ENCODE results near the gene LRRC1. TPM values are rescaled to one million over a fixed set of nuclear protein-coding genes. Genes with fewer than 3 reads are reported as not detected.

LRRC1 gene
- total and polyA plus RNA-seq, 2 experiments from 2014 or later = 9.1 to 11.4 TPM

DNA sequence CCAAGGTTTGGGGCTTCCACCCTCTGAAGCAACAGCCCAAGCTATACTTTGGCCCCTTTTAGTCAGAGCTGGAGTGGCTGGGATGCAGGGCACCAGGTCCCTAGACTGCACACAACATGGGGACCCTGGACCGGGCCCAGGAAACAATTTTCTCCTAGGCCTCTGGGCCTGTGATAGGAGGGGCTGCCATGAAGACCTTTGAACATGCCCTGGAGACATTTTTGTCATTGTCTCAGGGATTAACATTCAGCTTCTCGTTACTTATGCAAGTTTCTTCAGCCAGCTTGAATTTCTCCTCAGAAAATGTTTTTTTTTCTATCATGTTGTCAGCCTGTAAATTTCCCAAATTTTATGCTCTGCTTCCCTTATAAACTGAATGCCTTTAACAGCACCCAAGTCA is 82.3 kb downstream of the LRRC1 start:
- H3K4me1 ChIP-seq (ENCODE audit: low read depth) = no peaks in the 10 kb centered on the region
- H3K27me3 ChIP-seq = no peaks in the 10 kb centered on the region
- TF ChIP-seq CTCF (IDR thresholded peaks at IDR 0.05; ENCODE audit: low read depth, low read length) = no peak
- DNase-seq (ENCODE audit: low read depth in 1 of 2, low spot score in 1 of 2) = no peak
- no peaks in the 10 kb centered on the region for H3K36me3 ChIP-seq
- H3K4me3 ChIP-seq = no peak overlapping the region
- H3K27ac ChIP-seq = no peak overlapping the region
- H3K9me3 ChIP-seq (ENCODE audit: low read depth) = no peaks in the 10 kb centered on the region

DNA sequence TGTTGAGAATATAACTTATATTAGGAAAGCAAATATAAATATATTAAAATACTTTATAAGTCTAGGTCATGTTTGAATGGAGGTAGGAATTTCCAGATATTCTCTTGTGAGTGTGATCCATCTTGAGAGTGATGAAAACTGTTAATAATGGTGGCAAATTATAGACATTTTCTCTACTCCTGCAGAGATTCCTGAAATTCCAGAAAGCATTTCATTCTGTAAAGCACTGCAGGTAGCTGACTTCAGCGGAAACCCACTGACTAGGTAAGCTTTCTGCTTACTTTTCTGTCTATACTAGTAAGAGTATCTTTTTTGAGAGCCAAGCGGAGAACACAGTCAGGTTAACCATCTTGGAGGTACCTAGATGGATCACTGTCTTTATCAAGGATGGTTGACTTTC is 84.0 kb downstream of the LRRC1 start:
- H3K9me3 ChIP-seq (ENCODE audit: low read depth) = no peaks in the 10 kb centered on the region
- H3K36me3 ChIP-seq = no peaks in the 10 kb centered on the region
- H3K27ac ChIP-seq = no peak overlapping the region
- no peaks in the 10 kb centered on the region for H3K27me3 ChIP-seq
- no peak for TF ChIP-seq CTCF (IDR thresholded peaks at IDR 0.05; ENCODE audit: low read depth, low read length)
- H3K4me3 ChIP-seq = no peak overlapping the region
- no peaks in the 10 kb centered on the region for H3K4me1 ChIP-seq (ENCODE audit: low read depth)
- no peak for DNase-seq (ENCODE audit: low read depth in 1 of 2, low spot score in 1 of 2)

DNA sequence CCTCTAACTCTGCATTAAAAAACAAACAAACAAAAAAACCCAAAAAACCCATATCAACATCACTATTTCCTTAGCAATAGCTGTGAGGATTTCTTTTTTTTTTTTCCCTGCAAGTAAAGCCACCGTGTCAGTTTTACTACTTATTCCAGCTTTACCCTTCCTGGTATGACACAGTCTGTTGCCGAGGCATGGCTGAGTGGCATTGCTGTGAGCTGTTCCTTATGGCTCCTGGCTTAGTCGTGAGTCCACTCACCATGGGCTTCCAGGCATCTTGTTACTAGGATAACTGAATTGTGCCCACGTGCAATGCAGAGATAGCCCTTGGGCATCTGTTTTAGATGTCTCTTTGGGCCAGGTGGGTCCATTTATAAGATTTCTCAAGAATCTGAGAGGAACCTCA is 84.8 kb downstream of the LRRC1 start:
- no peak for DNase-seq (ENCODE audit: low read depth in 1 of 2, low spot score in 1 of 2)
- TF ChIP-seq CTCF (IDR thresholded peaks at IDR 0.05; ENCODE audit: low read depth, low read length) = no peak
- Histone ChIP-seq H3K36me3 (no peaks in the 10 kb centered on the region), H3K27ac (no peak overlapping the region), H3K9me3 (ENCODE audit: low read depth) (no peaks in the 10 kb centered on the region), H3K4me1 (ENCODE audit: low read depth) (no peaks in the 10 kb centered on the region), H3K4me3 (no peak overlapping the region), H3K27me3 (no peaks in the 10 kb centered on the region)

GRCh38 chr6:53887316-53887715 is 92.5 kb downstream of the LRRC1 start:
- Histone ChIP-seq H3K4me1 (ENCODE audit: low read depth) (no peaks in the 10 kb centered on the region), H3K9me3 (ENCODE audit: low read depth) (no peaks in the 10 kb centered on the region)
- no peak for TF ChIP-seq CTCF (IDR thresholded peaks at IDR 0.05; ENCODE audit: low read depth, low read length)

DNA sequence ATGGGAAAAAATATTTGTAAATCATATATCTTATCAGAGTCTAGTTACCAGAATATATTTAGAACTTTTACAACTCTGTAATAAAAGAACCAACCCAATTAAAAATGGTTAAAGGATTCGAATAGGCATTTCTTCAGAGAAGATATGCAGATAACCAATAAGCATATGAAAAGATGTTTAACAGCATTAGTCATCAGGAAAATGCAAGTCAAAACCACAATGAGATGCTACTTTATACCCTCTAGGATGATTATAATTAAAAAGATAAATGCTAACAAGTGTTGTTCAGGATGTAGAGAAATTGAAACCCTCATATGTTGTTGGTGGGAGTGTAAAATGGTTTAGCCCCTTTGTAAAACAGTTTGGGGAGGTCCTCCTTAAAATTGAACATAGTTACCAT is 94.1 kb downstream of the LRRC1 start:
- Histone ChIP-seq H3K27me3 (no peaks in the 10 kb centered on the region), H3K27ac (no peak overlapping the region), H3K4me1 (ENCODE audit: low read depth) (no peaks in the 10 kb centered on the region), H3K36me3 (no peaks in the 10 kb centered on the region), H3K4me3 (no peak overlapping the region), H3K9me3 (ENCODE audit: low read depth) (no peaks in the 10 kb centered on the region)
- no peak for DNase-seq (ENCODE audit: low read depth in 1 of 2, low spot score in 1 of 2)
- TF ChIP-seq CTCF (IDR thresholded peaks at IDR 0.05; ENCODE audit: low read depth, low read length) = no peak

More at GRCh38 chr6:53887316-53887715, 92.5 kb downstream of the LRRC1 start:
- H3K4me3 ChIP-seq = no peak overlapping the region
- no peak overlapping the region for H3K27ac ChIP-seq
- no peaks in the 10 kb centered on the region for H3K36me3 ChIP-seq
- H3K27me3 ChIP-seq = no peaks in the 10 kb centered on the region
- no peak for DNase-seq (ENCODE audit: low read depth in 1 of 2, low spot score in 1 of 2)

DNA sequence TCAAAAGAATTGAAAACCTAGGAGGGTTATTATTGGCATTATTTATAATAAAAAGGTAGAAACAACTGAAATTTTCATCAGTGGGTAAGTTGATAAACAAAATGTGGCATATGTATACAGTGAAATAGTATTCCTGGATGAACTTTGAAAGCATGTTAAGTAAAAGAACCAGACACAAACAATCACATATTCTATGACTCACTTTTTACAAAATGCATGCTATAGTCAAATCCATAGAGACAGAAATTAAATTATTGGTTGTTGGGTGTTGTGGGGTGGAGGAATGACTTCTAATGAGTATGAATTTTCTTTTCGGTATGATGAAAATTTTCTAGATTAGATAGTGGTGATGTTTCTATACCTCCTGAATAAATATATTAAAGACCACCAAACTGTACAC is 94.6 kb downstream of the LRRC1 start:
- Histone ChIP-seq H3K36me3 (no peaks in the 10 kb centered on the region), H3K4me1 (ENCODE audit: low read depth) (no peaks in the 10 kb centered on the region), H3K27ac (no peak overlapping the region), H3K9me3 (ENCODE audit: low read depth) (no peaks in the 10 kb centered on the region), H3K4me3 (no peak overlapping the region), H3K27me3 (no peaks in the 10 kb centered on the region)
- TF ChIP-seq CTCF (IDR thresholded peaks at IDR 0.05; ENCODE audit: low read depth, low read length) = no peak
- no peak for DNase-seq (ENCODE audit: low read depth in 1 of 2, low spot score in 1 of 2)

Measured in cardiac muscle cell (in vitro differentiated cells and primary cell).